ENCODE data around the gene FRMD4A. TPM values are rescaled to one million over a fixed set of nuclear protein-coding genes. Genes with fewer than 3 reads are reported as not detected.

Gene FRMD4A
- total RNA-seq, 1 donor from 2014 or later: 0.64 TPM

- ChIA-PET POLR2A (no interaction called here), CTCF (no interaction called here)
- TF ChIP-seq CTCF (IDR thresholded peaks at IDR 0.05): no peak
- H3K4me3 Mint-ChIP-seq: no peak overlapping the region
- intact Hi-C loops (cut with micrococcal nuclease): no loop called here
- no peak for ATAC-seq (ENCODE audit: low read depth)
- H3K4me1 Mint-ChIP-seq: no peaks in the 10 kb centered on the region
- DNase-seq: no peak
- peaks cover 62% of the 10 kb centered on the region for H3K36me3 Mint-ChIP-seq (ENCODE audit: low read depth)
- H3K9me3 Mint-ChIP-seq: no peaks in the 10 kb centered on the region
- no peak overlapping the region for H3K27ac Mint-ChIP-seq
- no peaks in the 10 kb centered on the region for H3K27me3 Mint-ChIP-seq
Observed at GRCh38 chr10:13621931-13622330, 708.8 kb downstream of the FRMD4A start.

- Mint-ChIP-seq H3K9me3 (no peaks in the 10 kb centered on the region), H3K36me3 (ENCODE audit: low read depth) (peaks cover 83% of the 10 kb centered on the region)
- TF ChIP-seq CTCF (IDR thresholded peaks at IDR 0.05): no peak
Observed at GRCh38 chr10:13617116-13617515, 713.6 kb downstream of the FRMD4A start.

GRCh38 chr10:13615650-13616300 is 714.9 kb downstream of the FRMD4A start:
- Mint-ChIP-seq H3K4me1 (no peaks in the 10 kb centered on the region), H3K27me3 (no peaks in the 10 kb centered on the region), H3K4me3 (no peak overlapping the region), H3K9me3 (no peaks in the 10 kb centered on the region), H3K36me3 (ENCODE audit: low read depth) (peaks cover 83% of the 10 kb centered on the region), H3K27ac (no peak overlapping the region)
- TF ChIP-seq CTCF (IDR thresholded peaks at IDR 0.05): no peak
- ChIA-PET CTCF (no interaction called here), POLR2A (interaction anchor here (0.6 kb wide), 1 partner anchor 162 kb away, joined by 5 read pairs; no protein-coding TSS in a partner anchor)
- DNase-seq: no peak
- intact Hi-C loops (cut with micrococcal nuclease): no loop called here
- no peak for ATAC-seq (ENCODE audit: low read depth)

More at GRCh38 chr10:13617116-13617515, 713.6 kb downstream of the FRMD4A start:
- Mint-ChIP-seq H3K27ac (no peak overlapping the region), H3K27me3 (no peaks in the 10 kb centered on the region), H3K4me3 (no peak overlapping the region), H3K4me1 (no peaks in the 10 kb centered on the region)
- intact Hi-C loops (cut with micrococcal nuclease): no loop called here
- ChIA-PET POLR2A (no interaction called here), CTCF (no interaction called here)
- DNase-seq (no peak), ATAC-seq (ENCODE audit: low read depth) (no peak)

GRCh38 chr10:13614530-13615332 is 716.0 kb downstream of the FRMD4A start:
- DNase-seq (no peak), ATAC-seq (ENCODE audit: low read depth) (no peak)
- Mint-ChIP-seq H3K27ac (no peak overlapping the region), H3K4me1 (no peaks in the 10 kb centered on the region), H3K9me3 (no peaks in the 10 kb centered on the region), H3K4me3 (no peak overlapping the region), H3K36me3 (ENCODE audit: low read depth) (peaks cover 88% of the 10 kb centered on the region), H3K27me3 (no peaks in the 10 kb centered on the region)
- ChIA-PET POLR2A (no interaction called here), CTCF (no interaction called here)
- no peak for TF ChIP-seq CTCF (IDR thresholded peaks at IDR 0.05)
- intact Hi-C loops (cut with micrococcal nuclease): no loop called here

- H3K4me3 Mint-ChIP-seq: no peak overlapping the region
- H3K9me3 Mint-ChIP-seq: no peaks in the 10 kb centered on the region
- no peaks in the 10 kb centered on the region for H3K4me1 Mint-ChIP-seq
- no peaks in the 10 kb centered on the region for H3K27me3 Mint-ChIP-seq
- ATAC-seq (ENCODE audit: low read depth) (no peak), DNase-seq (no peak)
- H3K27ac Mint-ChIP-seq: no peak overlapping the region
- no peak for TF ChIP-seq CTCF (IDR thresholded peaks at IDR 0.05)
- ChIA-PET POLR2A (no interaction called here), CTCF (interaction anchor here (1.1 to 1.4 kb wide), 2 partner anchors 9 to 10 kb away, joined by 4 read pairs; no protein-coding TSS in a partner anchor)
- intact Hi-C loops (cut with micrococcal nuclease): loop anchor here (1.0 kb wide), 1 partner anchor 165 kb away; no protein-coding TSS in a partner anchor
- peaks cover 86% of the 10 kb centered on the region for H3K36me3 Mint-ChIP-seq (ENCODE audit: low read depth)
Observed at GRCh38 chr10:13613519-13613918, 717.2 kb downstream of the FRMD4A start.

Measured in activated B cell treated with CpG ODN at 0.5 μM for 24 hours (primary cell).